HUES6 (cell line): ENCODE data around the gene RPP21.
"Not testable (repeated sequence)": the region's sequence is repeated elsewhere in the genome, so short reads cannot be mapped to it uniquely, and the experiment has no call there.

Source experiments
- H3K27ac ChIP-seq: 2 replicates; pipeline ENCODE4 v1.7.0; 2013; ENCODE audit warnings: low read depth, mild to moderate bottlenecking, low read length, inconsistent platforms
- H3K27me3 ChIP-seq: 2 replicates; pipeline ENCODE4 v1.6.1; 2013; ENCODE audit warnings: low read length; ENCODE audit not compliant: control insufficient read depth, insufficient read depth
- H3K36me3 ChIP-seq: 2 replicates; pipeline ENCODE4 v1.6.1; 2013; ENCODE audit warnings: low read length; ENCODE audit not compliant: control insufficient read depth, insufficient read depth
- H3K4me1 ChIP-seq: 2 replicates; pipeline ENCODE4 v1.6.1; 2013; ENCODE audit warnings: low read length; ENCODE audit not compliant: control insufficient read depth, insufficient read depth
- H3K4me3 ChIP-seq: 2 replicates; pipeline ENCODE4 v1.5.1; 2013; ENCODE audit warnings: low read depth, low read length
- H3K9ac ChIP-seq: one replicate; pipeline ENCODE4 v1.6.1; 2013; ENCODE audit warnings: mild to moderate bottlenecking, low read length
- H3K9me3 ChIP-seq: 2 replicates; pipeline ENCODE4 v1.6.1; 2013; ENCODE audit warnings: low read depth, low read length; ENCODE audit not compliant: control insufficient read depth, insufficient read depth

Gene RPP21

GRCh38 chr6:30352550-30352949 is 7.6 kb downstream of the RPP21 start:
- no peaks in the 10 kb centered on the region for H3K9me3 ChIP-seq
- H3K27me3 ChIP-seq, result no peaks in the 10 kb centered on the region
- no peaks in the 10 kb centered on the region for H3K36me3 ChIP-seq
- no peak overlapping the region for H3K9ac ChIP-seq
- no peak overlapping the region for H3K27ac ChIP-seq
- peaks cover 5% of the 10 kb centered on the region; the same call in 1 of the 2 replicates for H3K4me1 ChIP-seq
- no peak overlapping the region for H3K4me3 ChIP-seq

- H3K36me3 ChIP-seq, result no peaks in the 10 kb centered on the region
- H3K4me3 ChIP-seq, result no peak overlapping the region
- no peak overlapping the region for H3K9ac ChIP-seq
- no peaks in the 10 kb centered on the region for H3K9me3 ChIP-seq
- no peak overlapping the region for H3K27ac ChIP-seq
- H3K27me3 ChIP-seq, result peaks cover 26% of the 10 kb centered on the region
- H3K4me1 ChIP-seq, result peaks cover 5% of the 10 kb centered on the region; the same call in 1 of the 2 replicates
Measured at GRCh38 chr6:30355281-30355680, 10.3 kb downstream of the RPP21 start.

GRCh38 chr6:30356536-30356935 is 11.6 kb downstream of the RPP21 start:
- Histone ChIP-seq H3K4me3 (no peak overlapping the region), H3K27ac (no peak overlapping the region), H3K27me3 (peaks cover 37% of the 10 kb centered on the region), H3K9me3 (no peaks in the 10 kb centered on the region), H3K4me1 (peaks cover 5% of the 10 kb centered on the region; the same call in 1 of the 2 replicates), H3K9ac (no peak overlapping the region), H3K36me3 (no peaks in the 10 kb centered on the region)

GRCh38 chr6:30357678-30358540 is 13.0 kb downstream of the RPP21 start:
- Histone ChIP-seq H3K4me1 (peaks cover 5% of the 10 kb centered on the region; the same call in 1 of the 2 replicates), H3K27ac (no peak overlapping the region), H3K9ac (peak overlapping the region; percentile 59), H3K9me3 (peaks cover 3% of the 10 kb centered on the region; the same call in 1 of the 2 replicates), H3K4me3 (peak overlapping the region; percentile 78), H3K36me3 (no peaks in the 10 kb centered on the region), H3K27me3 (peaks cover 37% of the 10 kb centered on the region)

- H3K27ac ChIP-seq, result no peak overlapping the region
- peaks cover 5% of the 10 kb centered on the region; the same call in 1 of the 2 replicates for H3K4me1 ChIP-seq
- H3K9me3 ChIP-seq, result peaks cover 3% of the 10 kb centered on the region; the same call in 1 of the 2 replicates
- H3K36me3 ChIP-seq, result no peaks in the 10 kb centered on the region
- H3K9ac ChIP-seq, result no peak overlapping the region
- H3K4me3 ChIP-seq, result no peak overlapping the region
- H3K27me3 ChIP-seq, result peaks cover 37% of the 10 kb centered on the region
Measured at GRCh38 chr6:30359276-30359675, 14.3 kb downstream of the RPP21 start.

GRCh38 chr6:30360139-30360538 is 15.2 kb downstream of the RPP21 start:
- H3K36me3 ChIP-seq, result no peaks in the 10 kb centered on the region
- H3K4me1 ChIP-seq, result peaks cover 5% of the 10 kb centered on the region; the same call in 1 of the 2 replicates
- H3K27me3 ChIP-seq, result peaks cover 37% of the 10 kb centered on the region
- no peak overlapping the region for H3K4me3 ChIP-seq
- peaks cover 3% of the 10 kb centered on the region; the same call in 1 of the 2 replicates for H3K9me3 ChIP-seq
- no peak overlapping the region for H3K27ac ChIP-seq
- no peak overlapping the region for H3K9ac ChIP-seq

GRCh38 chr6:30361661-30362060 is 16.7 kb downstream of the RPP21 start:
- H3K36me3 ChIP-seq, result no peaks in the 10 kb centered on the region
- no peak overlapping the region for H3K9ac ChIP-seq
- H3K9me3 ChIP-seq, result peaks cover 3% of the 10 kb centered on the region; the same call in 1 of the 2 replicates
- H3K27ac ChIP-seq, result no peak overlapping the region
- peaks cover 48% of the 10 kb centered on the region for H3K27me3 ChIP-seq
- H3K4me3 ChIP-seq, result no peak overlapping the region
- H3K4me1 ChIP-seq, result no peaks in the 10 kb centered on the region

- Histone ChIP-seq H3K27ac (no peak overlapping the region), H3K4me1 (no peaks in the 10 kb centered on the region), H3K27me3 (peaks cover 51% of the 10 kb centered on the region), H3K9ac (no peak overlapping the region), H3K9me3 (peaks cover 3% of the 10 kb centered on the region; the same call in 1 of the 2 replicates), H3K36me3 (no peaks in the 10 kb centered on the region), H3K4me3 (no peak overlapping the region)
Measured at GRCh38 chr6:30363459-30363858, 18.5 kb downstream of the RPP21 start.

GRCh38 chr6:30364591-30364990 is 19.6 kb downstream of the RPP21 start:
- H3K36me3 ChIP-seq, result no peaks in the 10 kb centered on the region
- no peak overlapping the region for H3K4me3 ChIP-seq

GRCh38 chr6:30369280-30369679 is 24.3 kb downstream of the RPP21 start:
- not testable (repeated sequence) for H3K9me3 ChIP-seq, H3K36me3 ChIP-seq, H3K27ac ChIP-seq, H3K9ac ChIP-seq, H3K4me3 ChIP-seq, H3K4me1 ChIP-seq
- H3K27me3 ChIP-seq, result peaks cover 27% of the 10 kb centered on the region

More at GRCh38 chr6:30364591-30364990, 19.6 kb downstream of the RPP21 start:
- H3K27me3 ChIP-seq, result peaks cover 40% of the 10 kb centered on the region
- peaks cover 3% of the 10 kb centered on the region; the same call in 1 of the 2 replicates for H3K9me3 ChIP-seq
- H3K9ac ChIP-seq, result no peak overlapping the region
- no peaks in the 10 kb centered on the region for H3K4me1 ChIP-seq
- H3K27ac ChIP-seq, result no peak overlapping the region

- Histone ChIP-seq H3K27me3 (peaks cover 37% of the 10 kb centered on the region), H3K4me1 (no peaks in the 10 kb centered on the region), H3K9me3 (no peaks in the 10 kb centered on the region), H3K36me3 (no peaks in the 10 kb centered on the region), H3K27ac (no peak overlapping the region), H3K4me3 (no peak overlapping the region), H3K9ac (no peak overlapping the region)
Measured at GRCh38 chr6:30378290-30378937, 33.5 kb downstream of the RPP21 start.
